ENCODE measurements around the gene POM121L12. TPM values are rescaled to one million over a fixed set of nuclear protein-coding genes. Genes with fewer than 3 reads are reported as not detected.

The POM121L12 gene
- total RNA-seq, 1 donor from 2014 or later, result not detected

DNA sequence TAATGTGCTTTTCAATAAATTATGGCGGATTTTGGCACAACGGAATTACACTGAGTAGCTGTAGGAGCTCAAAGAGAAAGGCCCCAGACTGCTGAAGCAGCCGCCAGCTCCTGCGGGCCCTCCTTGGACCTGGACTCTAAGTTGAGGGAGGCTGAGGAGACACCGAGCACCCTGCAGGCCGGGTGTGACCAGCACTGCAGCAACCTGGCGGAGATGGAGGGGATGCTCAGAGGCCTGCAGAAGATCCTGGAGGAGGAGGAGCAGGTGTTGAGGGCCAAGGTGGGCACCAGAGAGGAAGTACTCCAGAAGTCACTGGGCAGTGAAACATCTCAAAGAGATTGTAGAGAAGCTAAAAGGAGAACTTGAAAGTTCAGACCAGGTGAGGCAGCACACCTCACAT, 33.0 kb upstream of the POM121L12 start:
- no peak for DNase-seq
- Mint-ChIP-seq H3K36me3 (ENCODE audit: low read depth) (no peaks in the 10 kb centered on the region), H3K4me1 (no peaks in the 10 kb centered on the region), H3K9me3 (peaks cover 18% of the 10 kb centered on the region), H3K4me3 (no peak overlapping the region), H3K27ac (no peak overlapping the region), H3K27me3 (no peaks in the 10 kb centered on the region)
- ATAC-seq (ENCODE audit: low read depth), result no peak
- TF ChIP-seq, protein P1, sequence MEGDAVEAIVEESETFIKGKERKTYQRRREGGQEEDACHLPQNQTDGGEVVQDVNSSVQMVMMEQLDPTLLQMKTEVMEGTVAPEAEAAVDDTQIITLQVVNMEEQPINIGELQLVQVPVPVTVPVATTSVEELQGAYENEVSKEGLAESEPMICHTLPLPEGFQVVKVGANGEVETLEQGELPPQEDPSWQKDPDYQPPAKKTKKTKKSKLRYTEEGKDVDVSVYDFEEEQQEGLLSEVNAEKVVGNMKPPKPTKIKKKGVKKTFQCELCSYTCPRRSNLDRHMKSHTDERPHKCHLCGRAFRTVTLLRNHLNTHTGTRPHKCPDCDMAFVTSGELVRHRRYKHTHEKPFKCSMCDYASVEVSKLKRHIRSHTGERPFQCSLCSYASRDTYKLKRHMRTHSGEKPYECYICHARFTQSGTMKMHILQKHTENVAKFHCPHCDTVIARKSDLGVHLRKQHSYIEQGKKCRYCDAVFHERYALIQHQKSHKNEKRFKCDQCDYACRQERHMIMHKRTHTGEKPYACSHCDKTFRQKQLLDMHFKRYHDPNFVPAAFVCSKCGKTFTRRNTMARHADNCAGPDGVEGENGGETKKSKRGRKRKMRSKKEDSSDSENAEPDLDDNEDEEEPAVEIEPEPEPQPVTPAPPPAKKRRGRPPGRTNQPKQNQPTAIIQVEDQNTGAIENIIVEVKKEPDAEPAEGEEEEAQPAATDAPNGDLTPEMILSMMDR (IDR thresholded peaks at IDR 0.05), result no peak
- ChIA-PET CTCF (no interaction called here), POLR2A (no interaction called here)
- intact Hi-C loops (cut with micrococcal nuclease), result no loop called here

DNA sequence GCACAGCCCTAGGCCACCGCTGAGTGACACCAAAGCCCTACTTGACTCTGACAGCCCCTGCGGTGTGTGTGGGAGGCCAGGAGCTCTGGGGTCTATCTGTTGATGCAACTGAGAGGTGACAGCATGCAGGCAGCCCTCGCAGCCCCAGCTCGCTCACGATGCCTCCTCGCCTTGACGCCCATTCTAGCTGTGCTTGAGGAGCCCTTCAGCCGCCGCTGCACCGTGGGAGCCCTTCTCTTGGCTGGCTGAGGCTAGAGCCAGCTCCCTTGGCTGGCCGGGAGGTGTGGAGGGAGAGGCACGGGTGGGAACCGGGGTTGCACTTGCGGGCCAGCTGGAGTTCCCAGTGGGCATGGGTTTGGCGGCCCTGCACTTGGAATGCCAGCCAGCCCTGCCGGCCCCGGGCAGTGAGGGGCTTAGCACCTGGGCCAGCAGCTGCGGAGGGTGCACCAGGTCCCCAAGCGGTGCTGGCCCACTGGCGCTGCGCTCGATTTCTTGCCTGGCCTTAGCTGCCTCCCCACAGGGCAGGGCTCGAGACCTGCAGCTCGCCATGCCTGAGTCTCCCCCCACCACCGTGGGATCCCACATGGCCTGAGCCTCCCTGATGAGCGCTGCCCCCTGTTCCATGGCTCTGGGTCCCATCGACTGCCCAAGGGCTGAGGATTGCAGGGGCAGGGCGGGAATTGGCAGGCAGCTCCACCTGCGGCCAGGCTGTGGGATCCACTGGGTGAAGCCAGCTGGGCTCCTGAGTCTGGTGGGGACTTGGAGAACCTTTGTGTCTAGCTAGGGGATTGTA, 31.6 kb upstream of the POM121L12 start:
- Mint-ChIP-seq H3K27ac (no peak overlapping the region), H3K9me3 (peaks cover 16% of the 10 kb centered on the region), H3K4me1 (no peaks in the 10 kb centered on the region), H3K4me3 (no peak overlapping the region), H3K27me3 (no peaks in the 10 kb centered on the region), H3K36me3 (ENCODE audit: low read depth) (no peaks in the 10 kb centered on the region)
- intact Hi-C loops (cut with micrococcal nuclease), result no loop called here
- TF ChIP-seq, protein P1 (IDR thresholded peaks at IDR 0.05), result no peak
- no peak for ATAC-seq (ENCODE audit: low read depth)
- DNase-seq, result no peak
- ChIA-PET POLR2A (no interaction called here), CTCF (no interaction called here)

DNA sequence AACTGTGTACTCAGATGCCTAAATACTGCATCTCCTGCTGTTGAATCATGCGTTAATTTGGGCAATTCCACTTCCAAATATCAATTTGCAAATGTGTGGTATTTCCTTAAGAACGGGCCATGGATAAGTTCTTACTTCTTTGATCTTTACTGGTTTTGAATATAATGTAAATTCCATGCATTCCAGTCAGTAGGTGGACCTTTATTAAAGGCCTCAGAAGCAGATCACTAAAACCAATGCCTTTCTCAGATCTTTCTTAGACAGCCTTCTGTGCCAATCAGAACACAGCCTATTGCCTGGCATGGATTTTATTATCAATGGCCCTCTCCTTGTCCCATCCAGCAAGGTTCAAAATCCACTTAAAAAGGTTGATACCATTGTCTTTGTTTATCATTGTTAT, 21.5 kb upstream of the POM121L12 start:
- H3K4me1 Mint-ChIP-seq, result no peaks in the 10 kb centered on the region
- TF ChIP-seq, protein P1 (IDR thresholded peaks at IDR 0.05), result no peak
- H3K4me3 Mint-ChIP-seq, result no peak overlapping the region
- no peaks in the 10 kb centered on the region for H3K27me3 Mint-ChIP-seq
- ChIA-PET CTCF (no interaction called here), POLR2A (no interaction called here)
- H3K9me3 Mint-ChIP-seq, result peaks cover 13% of the 10 kb centered on the region
- intact Hi-C loops (cut with micrococcal nuclease), result no loop called here
- DNase-seq, result no peak
- ATAC-seq (ENCODE audit: low read depth), result no peak
- no peaks in the 10 kb centered on the region for H3K36me3 Mint-ChIP-seq (ENCODE audit: low read depth)
- no peak overlapping the region for H3K27ac Mint-ChIP-seq

DNA sequence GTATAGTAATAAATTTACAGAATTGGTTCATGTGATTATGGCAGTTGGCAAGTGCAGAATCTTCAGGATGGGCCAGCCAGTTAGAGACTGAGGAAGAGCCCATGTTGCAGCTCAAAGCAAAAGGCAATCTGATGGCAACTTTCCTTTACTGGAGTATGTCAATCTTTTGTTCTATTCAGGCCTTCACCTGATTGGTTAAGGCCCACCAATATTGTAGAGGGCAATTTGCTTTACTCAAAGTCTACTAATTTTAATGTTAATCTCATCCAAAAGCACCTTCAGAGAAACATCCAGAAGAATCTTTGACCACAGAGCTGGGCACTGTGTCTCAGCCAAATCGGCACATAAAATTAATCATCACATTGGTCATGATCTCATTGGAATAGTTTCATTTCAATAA, 20.0 kb upstream of the POM121L12 start:
- Mint-ChIP-seq H3K27me3 (no peaks in the 10 kb centered on the region), H3K9me3 (peaks cover 11% of the 10 kb centered on the region), H3K27ac (no peak overlapping the region), H3K4me3 (no peak overlapping the region), H3K4me1 (no peaks in the 10 kb centered on the region), H3K36me3 (ENCODE audit: low read depth) (no peaks in the 10 kb centered on the region)
- no peak for ATAC-seq (ENCODE audit: low read depth)
- POLR2A ChIA-PET, result no interaction called here
- DNase-seq, result no peak
- CTCF ChIA-PET, result no interaction called here
- intact Hi-C loops (cut with micrococcal nuclease), result no loop called here
- TF ChIP-seq, protein P1 (IDR thresholded peaks at IDR 0.05), result no peak

DNA sequence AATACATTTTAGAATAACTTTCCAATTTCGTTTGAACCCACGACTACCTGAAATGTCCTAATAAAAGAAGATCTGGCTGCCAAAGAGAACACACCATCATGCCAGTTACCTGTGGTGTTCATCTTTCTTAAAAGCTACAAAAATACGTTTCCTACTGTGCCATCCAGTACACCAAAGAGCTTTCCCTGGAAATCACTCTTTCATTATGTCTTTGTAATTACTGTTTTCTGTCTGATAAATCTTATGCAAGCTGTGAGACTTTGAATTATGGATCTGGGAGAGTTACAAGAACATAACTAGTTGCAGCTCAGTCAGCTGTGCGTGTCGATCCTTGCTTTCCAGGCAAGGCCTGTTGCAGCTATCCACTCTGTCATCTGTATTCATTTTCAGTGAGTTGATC, 12.5 kb upstream of the POM121L12 start:
- H3K4me3 Mint-ChIP-seq, result no peak overlapping the region
- ATAC-seq (ENCODE audit: low read depth) (no peak), DNase-seq (no peak)
- peaks cover 15% of the 10 kb centered on the region for H3K9me3 Mint-ChIP-seq
- no peaks in the 10 kb centered on the region for H3K27me3 Mint-ChIP-seq
- intact Hi-C loops (cut with micrococcal nuclease), result no loop called here
- no peak overlapping the region for H3K27ac Mint-ChIP-seq
- ChIA-PET POLR2A (no interaction called here), CTCF (no interaction called here)
- no peaks in the 10 kb centered on the region for H3K4me1 Mint-ChIP-seq
- TF ChIP-seq, protein P1 (IDR thresholded peaks at IDR 0.05), result no peak
- no peaks in the 10 kb centered on the region for H3K36me3 Mint-ChIP-seq (ENCODE audit: low read depth)
